SK-N-SH (cell line): Measurements from ENCODE around the gene EPB41L2. TPM values are rescaled to one million over a fixed set of nuclear protein-coding genes. Genes with fewer than 3 reads are reported as not detected.

Experiments used
- CTCF ChIA-PET: fragments of 300-600, 350-600 bp; formaldehyde crosslinking; extraction: SDS; loops from one replicate; lab custom pipeline; 2021; lab: Yijun Ruan, JAX
- POLR2A ChIA-PET: fragments of 350-600 bp; sonication (Branson Sonifier 250); formaldehyde crosslinking; extraction: SDS; loops from one replicate; lab custom pipeline; 2020; ENCODE audit warnings: antibody characterized with exemption, inconsistent platforms; lab: Yijun Ruan, JAX
- DNase-seq: peaks from one replicate; pipeline ENCODE4 v3.0.0; 2012
- H2AFZ ChIP-seq: fragments of 200-600 bp; sonication (generic); 2 replicates; pipeline ENCODE4 v1.8.1; 2016; ENCODE audit warnings: antibody characterized with exemption, mild to moderate bottlenecking, low read depth
- H3F3A ChIP-seq: fragments of 200-600 bp; sonication (generic); replicated peaks from 2 replicates; pipeline ENCODE3; 2016; ENCODE audit warnings: antibody characterized with exemption, mild to moderate bottlenecking; ENCODE audit not compliant: insufficient read depth
- H3K27ac ChIP-seq, 2 experiments: fragments of 200-500 bp in 1 of 2; fragments of 200-600 bp in 1 of 2; sonication (Bioruptor generic) in 1 of 2; sonication (generic), shearing (Covaris generic) in 1 of 2; 2 replicates each; pipeline versions ENCODE4 v1.5.1 to v1.6.1; 2014 to 2016; ENCODE audit warnings: low read depth in 2 of 2, inconsistent platforms in 1 of 2, low read length in 1 of 2, mild to moderate bottlenecking in 1 of 2, mixed read lengths in 1 of 2
- H3K27me3 ChIP-seq: fragments of 200-600 bp; sonication (generic), shearing (Covaris generic); 2 replicates; pipeline ENCODE4 v1.6.1; 2016; ENCODE audit warnings: mixed run types; ENCODE audit not compliant: insufficient read depth
- H3K36me3 ChIP-seq, 2 experiments: fragments of 200-500 bp in 1 of 2; fragments of 200-600 bp in 1 of 2; sonication (Bioruptor generic) in 1 of 2; sonication (generic) in 1 of 2; replicated peaks in 1 of 2; 2 replicates each; pipeline versions ENCODE3 to v1.5.1; 2014 to 2016; ENCODE audit warnings: low read length in 1 of 2, mild to moderate bottlenecking in 1 of 2; ENCODE audit not compliant: insufficient read depth in 2 of 2, control insufficient read depth in 1 of 2
- H3K4me1 ChIP-seq, 2 experiments: fragments of 200-500 bp in 1 of 2; fragments of 200-600 bp in 1 of 2; sonication (Bioruptor generic) in 1 of 2; sonication (generic), shearing (Covaris generic) in 1 of 2; 2 replicates each; pipeline versions ENCODE4 v1.5.1 to v1.6.1; 2014 to 2016; ENCODE audit warnings: low read depth in 1 of 2, low read length in 1 of 2, mixed run types in 1 of 2; ENCODE audit not compliant: insufficient read depth in 2 of 2, control insufficient read depth in 1 of 2
- H3K4me2 ChIP-seq: fragments of 200-600 bp; sonication (generic), shearing (Covaris generic); 2 replicates; pipeline ENCODE4 v1.6.1; 2017; ENCODE audit warnings: mixed run types
- H3K4me3 ChIP-seq, 2 experiments: fragments of 200-500 bp in 1 of 2; fragments of 200-600 bp in 1 of 2; sonication (Bioruptor generic) in 1 of 2; sonication (generic), shearing (Covaris generic) in 1 of 2; 2 replicates each; pipeline versions ENCODE4 v1.5.1 to v1.8.1; 2014 to 2016; ENCODE audit warnings: low read depth in 2 of 2, inconsistent platforms in 1 of 2, low read length in 1 of 2, mild to moderate bottlenecking in 1 of 2, mixed read lengths in 1 of 2, moderate library complexity in 1 of 2
- H3K79me2 ChIP-seq: fragments of 200-600 bp; sonication (generic); 2 replicates; pipeline ENCODE4 v1.8.1; 2017; ENCODE audit warnings: mild to moderate bottlenecking; ENCODE audit not compliant: insufficient read depth
- H3K9ac ChIP-seq: fragments of 200-600 bp; sonication (generic); 2 replicates; pipeline ENCODE4 v1.6.1; 2017; ENCODE audit warnings: mixed run types
- H3K9me2 ChIP-seq: fragments of 200-600 bp; sonication (generic); 2 replicates; pipeline ENCODE4 v1.6.1; 2017; ENCODE audit warnings: mixed run types
- H3K9me3 ChIP-seq: fragments of 200-600 bp; sonication (generic); 2 replicates; pipeline ENCODE4 v1.6.1; 2017; ENCODE audit warnings: mixed run types, mild to moderate bottlenecking, moderate library complexity
- H4K20me1 ChIP-seq: fragments of 200-600 bp; sonication (generic); 2 replicates; pipeline ENCODE4 v1.6.1; 2017; ENCODE audit warnings: mild to moderate bottlenecking, mixed run types; ENCODE audit not compliant: insufficient read depth
- CHD2 ChIP-seq: fragments of 150-350 bp; IDR thresholded peaks from 2 replicates; pipeline ENCODE4 v1.6.1; 2018; ENCODE audit warnings: low read length; ENCODE audit not compliant: partially characterized antibody
- CTCF ChIP-seq: fragments of 200-600 bp; sonication (generic); IDR thresholded peaks from 2 replicates; pipeline ENCODE4 v1.6.1; 2017; ENCODE audit warnings: antibody characterized with exemption, mild to moderate bottlenecking, moderate library complexity
- ELF1 ChIP-seq: IDR thresholded peaks from 2 replicates; pipeline ENCODE4 v1.4.0; 2012
- EZH2phosphoT487 ChIP-seq: fragments of 200-600 bp; sonication (generic); IDR thresholded peaks from 2 replicates; pipeline ENCODE4 v1.6.1; 2017; ENCODE audit warnings: low read depth, mixed run types, mild to moderate bottlenecking, antibody characterized with exemption, moderate library complexity, borderline replicate concordance
- FOSL2 ChIP-seq: IDR thresholded peaks from 2 replicates; pipeline ENCODE4 v1.4.0; 2012; ENCODE audit warnings: low read depth, mild to moderate bottlenecking, moderate library complexity, borderline replicate concordance
- FOXJ3 ChIP-seq: sonication (generic); formaldehyde crosslinking; IDR thresholded peaks from 2 replicates; pipeline ENCODE4 v1.5.1; 2020; ENCODE audit warnings: mild to moderate bottlenecking, missing genetic modification reagents
- FOXM1 ChIP-seq: IDR thresholded peaks from 2 replicates; pipeline ENCODE4 v1.4.0; 2012; ENCODE audit warnings: low read depth, mild to moderate bottlenecking
- MEF2A ChIP-seq: IDR thresholded peaks from 2 replicates; pipeline ENCODE4 v1.4.0; 2012; ENCODE audit warnings: low read depth, borderline replicate concordance
- MXI1 ChIP-seq: IDR thresholded peaks from 2 replicates; pipeline ENCODE4 v1.6.1; 2012; ENCODE audit warnings: mild to moderate bottlenecking, low read depth, low read length, improper control_type of control experiment
- NFIC ChIP-seq: IDR thresholded peaks from 2 replicates; pipeline ENCODE4 v1.4.0; 2012; ENCODE audit warnings: borderline replicate concordance
- NRF1 ChIP-seq: IDR thresholded peaks from 2 replicates; pipeline ENCODE4 v1.6.1; 2012; ENCODE audit warnings: low read depth, mild to moderate bottlenecking, low read length
- POLR2AphosphoS5 ChIP-seq: IDR thresholded peaks from 2 replicates; pipeline ENCODE4 v1.6.1; 2012; ENCODE audit warnings: low read depth, low read length
- RAD21 ChIP-seq: IDR thresholded peaks from 2 replicates; pipeline ENCODE4 v1.6.1; 2012; ENCODE audit warnings: mild to moderate bottlenecking, low read length
- RCOR1 ChIP-seq: fragments of 150-350 bp; IDR thresholded peaks from 2 replicates; pipeline ENCODE4 v1.6.1; 2017; ENCODE audit warnings: antibody characterized with exemption, low read length
- RFX5 ChIP-seq: IDR thresholded peaks from 2 replicates; pipeline ENCODE4 v1.6.1; 2012; ENCODE audit warnings: mild to moderate bottlenecking, improper control_type of control experiment, low read length
- RXRA ChIP-seq: IDR thresholded peaks from 2 replicates; pipeline ENCODE4 v1.4.0; 2012; ENCODE audit warnings: low read depth, mild to moderate bottlenecking, borderline replicate concordance
- SIN3A ChIP-seq: IDR thresholded peaks from 2 replicates; pipeline ENCODE4 v1.6.1; 2012; ENCODE audit warnings: low read depth, mild to moderate bottlenecking, low read length, moderate library complexity, borderline replicate concordance
- TAF1 ChIP-seq: IDR thresholded peaks from 2 replicates; pipeline ENCODE4 v1.6.1; 2012; ENCODE audit warnings: low read depth, mild to moderate bottlenecking, low read length, moderate library complexity, borderline replicate concordance
- TCF12 ChIP-seq: IDR thresholded peaks from 2 replicates; pipeline ENCODE4 v1.4.0; 2012
- TEAD4 ChIP-seq: IDR thresholded peaks from 2 replicates; pipeline ENCODE4 v1.4.0; 2012; ENCODE audit warnings: mild to moderate bottlenecking, borderline replicate concordance; ENCODE audit not compliant: insufficient read depth
- USF2 ChIP-seq: fragments of 150-350 bp; IDR thresholded peaks from 2 replicates; pipeline ENCODE4 v1.6.1; 2017; ENCODE audit warnings: antibody characterized with exemption, low read length, low read depth, borderline replicate concordance
- YY1 ChIP-seq: IDR thresholded peaks from 2 replicates; pipeline ENCODE4 v1.4.0; 2012; ENCODE audit warnings: low read depth, mild to moderate bottlenecking
- WGBS: methylation state at CpG from one replicate; pipeline ENCODE4 v1.1.6; 2017; ENCODE audit warnings: low lambda C conversion rate; 5-methylcytosine and 5-hydroxymethylcytosine counted together
- polyA plus RNA-seq, 3 experiments: library from polyadenylated mRNA; depleted of rRNA; stranded (reverse); fragments of >200 nt; gene quantifications; 2 replicates each; pipeline ENCODE4 v1.2.3, GENCODE V29; 2012

EPB41L2 gene
- polyA plus RNA-seq, 1 of the 3 experiments (the other 2 are of a cell fraction) = 1.4 TPM

- H3K36me3 ChIP-seq = no peaks in the 10 kb centered on the region
- no peaks in the 10 kb centered on the region for H4K20me1 ChIP-seq
- H3K9me3 ChIP-seq = no peaks in the 10 kb centered on the region
- WGBS = 10% methylated on average over 7 of the region's 7 CpGs
- H3K9ac ChIP-seq = no peak overlapping the region
- H3K4me3 ChIP-seq = no peak overlapping the region
- TF ChIP-seq FOXM1 (no peak), YY1 (no peak), CTCF (no peak), MXI1 (no peak), RFX5 (no peak), NRF1 (no peak), MEF2A (no peak), USF2 (no peak), ELF1 (no peak), FOSL2 (no peak)
- ChIA-PET CTCF (interaction anchor here (0.6 kb wide), 1 partner anchor 333 kb away, joined by 3 read pairs; no protein-coding TSS in a partner anchor), POLR2A (no interaction called here)
- H3K27me3 ChIP-seq = peaks cover 21% of the 10 kb centered on the region
- no peak overlapping the region for H3K4me2 ChIP-seq
- peaks cover 0 to 8% of the 10 kb centered on the region in 2 experiments; a peak in 1 of 4 replicates for H3K4me1 ChIP-seq
- H3K79me2 ChIP-seq = no peaks in the 10 kb centered on the region
- no peak overlapping the region for H3K27ac ChIP-seq
- H3K9me2 ChIP-seq = no peaks in the 10 kb centered on the region
- H2AFZ ChIP-seq = no peak overlapping the region
- no peaks in the 10 kb centered on the region for H3F3A ChIP-seq
- no peak for DNase-seq
Observed at GRCh38 chr6:130967502-130968445, 95.3 kb downstream of the EPB41L2 start.

- H3K4me3 ChIP-seq = no peak overlapping the region
- ChIA-PET POLR2A (no interaction called here), CTCF (no interaction called here)
- no peak overlapping the region for H3K27ac ChIP-seq
- H3K9ac ChIP-seq = no peak overlapping the region
- peaks cover 21% of the 10 kb centered on the region for H3K27me3 ChIP-seq
- DNase-seq = no peak
- H3F3A ChIP-seq = no peaks in the 10 kb centered on the region
- 17% methylated on average over 8 of the region's 8 CpGs for WGBS
- no peak overlapping the region for H2AFZ ChIP-seq
- H3K79me2 ChIP-seq = no peaks in the 10 kb centered on the region
- H3K4me2 ChIP-seq = no peak overlapping the region
- no peaks in the 10 kb centered on the region for H3K9me2 ChIP-seq
- TF ChIP-seq USF2 = no peak
- TF ChIP-seq RCOR1 = no peak
- no peak for TF ChIP-seq NFIC
- no peak for TF ChIP-seq CHD2
- TF ChIP-seq EZH2phosphoT487 = no peak
- TF ChIP-seq TCF12 = no peak
- no peak for TF ChIP-seq SIN3A
- no peak for TF ChIP-seq RAD21
- TF ChIP-seq TEAD4 = no peak
- TF ChIP-seq MXI1 = no peak
- no peak for TF ChIP-seq TAF1
- no peak for TF ChIP-seq FOXJ3 (CRISPR knock-in tag)
- TF ChIP-seq ELF1 = no peak
- TF ChIP-seq FOSL2 = no peak
- TF ChIP-seq POLR2AphosphoS5 = no peak
- no peak for TF ChIP-seq RXRA
- TF ChIP-seq, all 33 proteins: peak for 0
- no peaks in the 10 kb centered on the region for H4K20me1 ChIP-seq
- H3K4me1 ChIP-seq = peaks cover 0 to 8% of the 10 kb centered on the region in 2 experiments; a peak in 1 of 4 replicates
- no peaks in the 10 kb centered on the region for H3K9me3 ChIP-seq
- no peaks in the 10 kb centered on the region for H3K36me3 ChIP-seq
Observed at GRCh38 chr6:130966344-130966980, 96.6 kb downstream of the EPB41L2 start.
